Ascending aorta (tissue), 2 donors: ENCODE data around the gene STIM2. TPM values are rescaled to one million over a fixed set of nuclear protein-coding genes. Genes with fewer than 3 reads are reported as not detected.

ENCODE experiments used
- DNase-seq, 2 donors: peaks; one replicate each; pipeline ENCODE4 v3.0.0-alpha.2; 2019; ENCODE audit warnings: low spot score in 2 of 2
- H3K27ac ChIP-seq, 2 donors: fragments of 200-600 bp; sonication (generic); one replicate each; pipeline ENCODE4 v1.5.1; 2016 to 2017; ENCODE audit warnings: mild to moderate bottlenecking in 1 of 2
- H3K27me3 ChIP-seq: fragments of 200-600 bp; sonication (generic); one replicate; pipeline ENCODE4 v1.5.1; 2017
- H3K36me3 ChIP-seq, 2 donors: fragments of 200-600 bp; sonication (generic); one replicate each; pipeline ENCODE4 v1.5.1; 2016
- H3K4me1 ChIP-seq, 2 donors: fragments of 200-600 bp; sonication (generic); one replicate each; pipeline ENCODE4 v1.5.1; 2016 to 2017; ENCODE audit warnings: mild to moderate bottlenecking in 1 of 2
- H3K4me3 ChIP-seq, 2 donors: fragments of 200-600 bp; sonication (generic); one replicate each; pipeline ENCODE4 v1.5.1; 2016 to 2017; ENCODE audit warnings: mild to moderate bottlenecking in 1 of 2
- H3K9me3 ChIP-seq, 2 donors: fragments of 200-600 bp; sonication (generic); one replicate each; pipeline ENCODE4 v1.5.1; 2016
- intact Hi-C: fragments of 100-400 bp; cut with DNase I; formaldehyde crosslinking; loops from one replicate; pipeline ENCODE4 v1.15.1; 2023
- total RNA-seq: library from RNA; depleted of rRNA; stranded (reverse); fragments of >200 nt; gene quantifications from one replicate; pipeline ENCODE4 v1.1.0, GENCODE V29; 2016
- TF ChIP-seq, protein P1 (sequence below), 3 experiments: fragments of 200-600 bp in 2 of 3; fragments of 450-650 bp in 1 of 3; sonication (generic) in 2 of 3; IDR thresholded peaks; one replicate each; pipeline ENCODE4 v1.5.1; 2016 to 2019; ENCODE audit warnings: antibody characterized with exemption in 3 of 3, mild to moderate bottlenecking in 1 of 3, moderate library complexity in 1 of 3

The STIM2 gene
- total RNA-seq, 1 donor from 2014 or later = 17.2 TPM

DNA sequence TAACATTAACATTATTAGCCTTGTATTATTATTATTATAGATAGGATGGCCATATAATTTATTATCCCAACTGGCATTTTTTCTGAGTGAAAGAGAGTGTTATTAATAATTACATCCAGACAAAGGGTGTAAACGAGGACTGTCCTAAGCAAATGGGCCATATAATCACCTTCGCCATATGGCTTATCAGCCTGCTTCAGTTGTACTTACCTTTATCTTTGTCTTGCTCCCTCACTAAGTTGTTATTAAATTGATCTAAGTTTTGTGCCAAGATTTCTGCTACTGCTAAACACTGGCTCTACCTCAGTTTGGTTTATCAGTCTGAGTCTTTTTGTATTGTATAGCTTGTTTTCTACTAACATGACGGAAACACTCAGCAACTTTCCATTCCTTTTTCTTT is 76.9 kb downstream of the STIM2 start:
- no peaks in the 10 kb centered on the region for H3K27me3 ChIP-seq
- TF ChIP-seq, protein P1, sequence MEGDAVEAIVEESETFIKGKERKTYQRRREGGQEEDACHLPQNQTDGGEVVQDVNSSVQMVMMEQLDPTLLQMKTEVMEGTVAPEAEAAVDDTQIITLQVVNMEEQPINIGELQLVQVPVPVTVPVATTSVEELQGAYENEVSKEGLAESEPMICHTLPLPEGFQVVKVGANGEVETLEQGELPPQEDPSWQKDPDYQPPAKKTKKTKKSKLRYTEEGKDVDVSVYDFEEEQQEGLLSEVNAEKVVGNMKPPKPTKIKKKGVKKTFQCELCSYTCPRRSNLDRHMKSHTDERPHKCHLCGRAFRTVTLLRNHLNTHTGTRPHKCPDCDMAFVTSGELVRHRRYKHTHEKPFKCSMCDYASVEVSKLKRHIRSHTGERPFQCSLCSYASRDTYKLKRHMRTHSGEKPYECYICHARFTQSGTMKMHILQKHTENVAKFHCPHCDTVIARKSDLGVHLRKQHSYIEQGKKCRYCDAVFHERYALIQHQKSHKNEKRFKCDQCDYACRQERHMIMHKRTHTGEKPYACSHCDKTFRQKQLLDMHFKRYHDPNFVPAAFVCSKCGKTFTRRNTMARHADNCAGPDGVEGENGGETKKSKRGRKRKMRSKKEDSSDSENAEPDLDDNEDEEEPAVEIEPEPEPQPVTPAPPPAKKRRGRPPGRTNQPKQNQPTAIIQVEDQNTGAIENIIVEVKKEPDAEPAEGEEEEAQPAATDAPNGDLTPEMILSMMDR (IDR thresholded peaks at IDR 0.05) = no peak

DNA sequence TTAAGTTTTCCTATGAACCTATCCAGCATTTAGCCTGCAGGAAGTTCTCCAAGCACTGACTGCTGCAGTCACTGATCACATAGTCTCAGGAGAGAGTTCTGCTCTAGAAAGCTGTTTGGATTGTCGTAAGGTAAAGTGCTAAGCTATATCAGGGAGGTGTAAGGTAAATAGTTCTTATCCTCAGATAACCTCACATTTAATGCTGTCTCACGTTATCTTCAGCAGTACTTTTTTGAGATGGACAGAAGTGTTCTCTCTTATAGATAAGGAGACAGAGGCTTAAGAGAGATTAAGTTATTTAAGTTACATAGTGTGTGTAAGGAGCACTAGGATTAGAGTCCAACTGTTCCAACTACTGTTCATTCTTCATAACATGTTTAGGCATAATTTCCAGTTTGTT is 77.9 kb downstream of the STIM2 start:
- TF ChIP-seq, protein P1 (IDR thresholded peaks at IDR 0.05) = no peak
- Histone ChIP-seq H3K36me3 (no peaks in the 10 kb centered on the region), H3K27ac (no peak overlapping the region), H3K4me1 (no peaks in the 10 kb centered on the region), H3K27me3 (no peaks in the 10 kb centered on the region), H3K4me3 (no peak overlapping the region), H3K9me3 (no peaks in the 10 kb centered on the region)
- DNase-seq = no peak
- intact Hi-C loops = no loop called here

More for the DNA sequence above, 76.9 kb downstream of the STIM2 start:
- H3K36me3 ChIP-seq = no peaks in the 10 kb centered on the region
- no peak overlapping the region for H3K27ac ChIP-seq
- intact Hi-C loops = no loop called here
- no peak overlapping the region for H3K4me3 ChIP-seq
- no peaks in the 10 kb centered on the region for H3K4me1 ChIP-seq
- no peak for DNase-seq
- H3K9me3 ChIP-seq = no peaks in the 10 kb centered on the region

DNA sequence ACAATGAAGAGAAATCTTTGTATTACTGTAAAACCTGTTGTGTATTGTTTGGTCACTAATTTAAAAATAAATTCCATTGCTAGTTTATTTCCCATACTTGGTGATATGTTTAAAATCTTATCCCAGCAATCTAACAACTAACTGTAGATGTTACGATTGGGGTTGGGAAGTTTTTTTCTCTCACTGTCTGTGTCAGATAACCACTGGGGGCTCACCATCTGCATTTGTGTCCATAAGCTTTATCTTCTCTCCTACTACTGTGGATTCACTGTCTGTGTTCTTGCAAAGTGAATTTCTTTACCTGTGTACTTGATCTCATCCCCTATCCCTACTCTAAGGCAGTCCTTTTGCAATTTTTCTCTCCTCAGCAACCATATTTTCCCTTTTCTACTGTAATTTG is 81.3 kb downstream of the STIM2 start:
- intact Hi-C loops = no loop called here

DNA sequence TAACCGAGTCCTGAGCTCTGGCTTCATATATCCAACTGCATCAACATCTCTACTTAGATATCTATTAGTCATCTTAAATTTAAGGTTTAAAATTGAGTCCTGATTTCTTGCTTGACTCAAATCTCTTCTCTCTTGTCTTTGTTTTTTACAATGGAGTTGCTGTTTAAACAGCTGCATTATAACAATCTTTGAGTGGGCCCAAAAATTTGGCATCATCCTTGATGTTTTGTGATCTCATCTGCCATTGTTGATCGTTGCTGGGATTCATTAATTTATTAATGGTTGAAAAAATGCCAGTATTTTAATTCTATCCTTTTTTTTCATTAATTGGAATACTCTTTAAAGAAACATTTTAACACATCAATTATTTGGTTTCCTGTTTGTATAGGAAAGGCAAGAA is 82.2 kb downstream of the STIM2 start:
- H3K27ac ChIP-seq = no peak overlapping the region
- H3K9me3 ChIP-seq = no peaks in the 10 kb centered on the region
- intact Hi-C loops = no loop called here
- no peaks in the 10 kb centered on the region for H3K27me3 ChIP-seq
- no peak for DNase-seq
- TF ChIP-seq, protein P1 (IDR thresholded peaks at IDR 0.05) = no peak
- H3K36me3 ChIP-seq = no peaks in the 10 kb centered on the region
- no peaks in the 10 kb centered on the region for H3K4me1 ChIP-seq
- H3K4me3 ChIP-seq = no peak overlapping the region

More for the DNA sequence above, 81.3 kb downstream of the STIM2 start:
- no peak for DNase-seq
- no peak overlapping the region for H3K4me3 ChIP-seq
- H3K27ac ChIP-seq = no peak overlapping the region
- no peaks in the 10 kb centered on the region for H3K4me1 ChIP-seq
- TF ChIP-seq, protein P1 (IDR thresholded peaks at IDR 0.05) = no peak
- H3K9me3 ChIP-seq = no peaks in the 10 kb centered on the region
- no peaks in the 10 kb centered on the region for H3K36me3 ChIP-seq
- H3K27me3 ChIP-seq = no peaks in the 10 kb centered on the region

DNA sequence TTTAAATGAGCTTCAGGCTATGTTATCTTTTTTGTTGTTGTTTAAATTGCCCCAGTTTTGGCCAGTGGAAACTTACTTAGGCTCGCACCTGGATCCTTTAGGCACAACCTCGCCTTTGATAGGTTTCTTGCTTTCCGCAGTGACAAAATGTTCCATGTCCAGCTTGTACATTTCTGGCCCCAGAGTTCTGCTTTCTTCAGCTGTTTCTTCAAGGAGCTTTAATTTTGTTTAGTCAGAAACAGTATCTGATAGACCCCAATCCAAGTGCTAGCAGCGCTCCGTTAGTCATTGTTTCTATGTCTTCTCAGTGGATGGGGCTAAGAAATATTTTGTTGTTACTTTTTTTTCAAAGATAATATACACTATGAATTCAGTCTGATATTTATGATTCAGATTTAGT is 82.8 kb downstream of the STIM2 start:
- intact Hi-C loops = no loop called here
- Histone ChIP-seq H3K36me3 (no peaks in the 10 kb centered on the region), H3K4me3 (no peak overlapping the region), H3K4me1 (no peaks in the 10 kb centered on the region), H3K27ac (no peak overlapping the region), H3K27me3 (no peaks in the 10 kb centered on the region), H3K9me3 (no peaks in the 10 kb centered on the region)
- TF ChIP-seq, protein P1 (IDR thresholded peaks at IDR 0.05) = no peak
- DNase-seq = no peak

DNA sequence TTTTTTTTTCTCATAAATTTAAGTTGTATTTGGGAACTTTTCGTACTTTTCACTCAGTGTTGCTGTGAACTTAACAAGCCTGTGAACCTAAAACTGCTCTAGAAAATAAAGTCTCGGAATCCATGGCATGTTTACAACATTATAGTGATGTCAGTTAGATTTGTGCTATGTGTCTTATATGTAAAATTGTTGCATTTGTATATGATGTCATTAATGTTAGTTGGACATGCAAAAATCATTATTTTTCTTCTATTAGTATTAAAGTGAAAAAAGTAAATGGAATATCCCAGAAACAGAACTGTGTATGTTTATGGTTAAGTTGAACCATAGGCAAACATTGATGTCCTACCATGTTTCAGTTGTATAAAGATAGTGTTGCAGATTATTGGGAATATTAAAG is 85.2 kb downstream of the STIM2 start:
- DNase-seq = no peak
- H3K27me3 ChIP-seq = no peaks in the 10 kb centered on the region
- intact Hi-C loops = no loop called here
- H3K27ac ChIP-seq = no peak overlapping the region
- TF ChIP-seq, protein P1 (IDR thresholded peaks at IDR 0.05) = no peak
- no peaks in the 10 kb centered on the region for H3K4me1 ChIP-seq
- H3K9me3 ChIP-seq = peaks cover 0 to 8% of the 10 kb centered on the region in 2 donors
- H3K4me3 ChIP-seq = no peak overlapping the region
- no peaks in the 10 kb centered on the region for H3K36me3 ChIP-seq
